Upper lobe of left lung (tissue), 4 donors: Measurements from ENCODE around the gene ADARB1.

Experiments used
- POLR2A ChIP-seq, 4 donors: fragments of 450-650 bp; IDR thresholded peaks; one replicate each; pipeline ENCODE4 v1.5.1; 2016 to 2017; ENCODE audit warnings: antibody characterized with exemption in 4 of 4, mild to moderate bottlenecking in 2 of 4
- POLR2AphosphoS5 ChIP-seq, 2 donors: sonication (generic); formaldehyde crosslinking; IDR thresholded peaks; one replicate each; pipeline ENCODE4 v1.5.1; 2017; ENCODE audit warnings: antibody characterized with exemption in 2 of 2
- TF ChIP-seq, protein P1 (sequence below), 6 experiments: fragments of 450-650 bp in 4 of 6; fragments of 200-600 bp in 2 of 6; sonication (generic) in 2 of 6; IDR thresholded peaks; one replicate each; pipeline ENCODE4 v1.5.1; 2016 to 2019; ENCODE audit warnings: antibody characterized with exemption in 6 of 6

GRCh38 chr21:45110873-45111624, 36.7 kb downstream of the ADARB1 start:
- TF ChIP-seq, protein P1, sequence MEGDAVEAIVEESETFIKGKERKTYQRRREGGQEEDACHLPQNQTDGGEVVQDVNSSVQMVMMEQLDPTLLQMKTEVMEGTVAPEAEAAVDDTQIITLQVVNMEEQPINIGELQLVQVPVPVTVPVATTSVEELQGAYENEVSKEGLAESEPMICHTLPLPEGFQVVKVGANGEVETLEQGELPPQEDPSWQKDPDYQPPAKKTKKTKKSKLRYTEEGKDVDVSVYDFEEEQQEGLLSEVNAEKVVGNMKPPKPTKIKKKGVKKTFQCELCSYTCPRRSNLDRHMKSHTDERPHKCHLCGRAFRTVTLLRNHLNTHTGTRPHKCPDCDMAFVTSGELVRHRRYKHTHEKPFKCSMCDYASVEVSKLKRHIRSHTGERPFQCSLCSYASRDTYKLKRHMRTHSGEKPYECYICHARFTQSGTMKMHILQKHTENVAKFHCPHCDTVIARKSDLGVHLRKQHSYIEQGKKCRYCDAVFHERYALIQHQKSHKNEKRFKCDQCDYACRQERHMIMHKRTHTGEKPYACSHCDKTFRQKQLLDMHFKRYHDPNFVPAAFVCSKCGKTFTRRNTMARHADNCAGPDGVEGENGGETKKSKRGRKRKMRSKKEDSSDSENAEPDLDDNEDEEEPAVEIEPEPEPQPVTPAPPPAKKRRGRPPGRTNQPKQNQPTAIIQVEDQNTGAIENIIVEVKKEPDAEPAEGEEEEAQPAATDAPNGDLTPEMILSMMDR (IDR thresholded peaks at IDR 0.05) = no peak
- no peak for TF ChIP-seq POLR2A (IDR thresholded peaks at IDR 0.05)
- no peak for TF ChIP-seq POLR2AphosphoS5 (IDR thresholded peaks at IDR 0.05)
